ENCODE results near the gene PDZRN4. TPM values are rescaled to one million over a fixed set of nuclear protein-coding genes. Genes with fewer than 3 reads are reported as not detected.

PDZRN4 gene
- polyA plus RNA-seq, 1 donor from 2014 or later: 46.7 TPM

DNA sequence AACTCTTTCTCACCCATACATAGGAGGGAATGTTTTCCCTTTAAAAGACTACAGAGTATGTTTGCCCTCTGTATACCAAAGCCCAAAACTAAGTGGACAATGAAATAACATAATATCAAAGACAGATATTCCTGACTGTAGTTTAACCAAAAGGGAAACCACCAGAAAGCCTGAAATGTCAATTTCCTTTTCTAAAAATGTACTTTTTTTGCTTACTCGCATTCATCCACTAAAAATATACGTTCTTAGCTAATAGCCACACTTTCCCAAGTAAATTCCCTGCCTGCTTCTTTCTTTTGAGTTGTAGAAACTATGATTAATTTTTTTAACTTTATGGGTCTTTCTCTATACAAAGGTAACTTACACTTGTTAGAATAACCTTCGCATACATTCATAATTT lies 280.2 kb downstream of the PDZRN4 start:
- Histone ChIP-seq H3F3A (ENCODE audit: insufficient read depth, low read length, poor library complexity, severe bottlenecking) (no peaks in the 10 kb centered on the region), H3K9ac (ENCODE audit: low read length) (no peak overlapping the region), H3K9me2 (ENCODE audit: insufficient read depth, low read length) (no peaks in the 10 kb centered on the region), H3K27ac (ENCODE audit: low read length) (no peak overlapping the region), H3K9me3 (ENCODE audit: low read length) (no peaks in the 10 kb centered on the region), H2AFZ (ENCODE audit: low read depth, low read length) (no peak overlapping the region), H3K4me3 (ENCODE audit: low read length) (no peak overlapping the region), H3K4me2 (ENCODE audit: low read length) (no peak overlapping the region), H3K36me3 (ENCODE audit: insufficient read depth, low read length) (no peaks in the 10 kb centered on the region), H3K27me3 (ENCODE audit: insufficient read depth, low read depth, low read length) (no peaks in the 10 kb centered on the region), H4K20me1 (ENCODE audit: insufficient read depth) (no peaks in the 10 kb centered on the region), H3K79me2 (replicated peaks; ENCODE audit: insufficient read depth, low read length) (no peaks in the 10 kb centered on the region)
- TF ChIP-seq POLR2AphosphoS5 (IDR thresholded peaks at IDR 0.05) (no peak), EP300 (conservative IDR thresholded peaks at IDR 0.05; ENCODE audit: poor library complexity, severe bottlenecking) (no peak), TAF1 (IDR thresholded peaks at IDR 0.05; ENCODE audit: low read depth) (no peak), MXI1 (conservative IDR thresholded peaks at IDR 0.05; ENCODE audit: poor library complexity, severe bottlenecking) (no peak), EZH2 (IDR thresholded peaks at IDR 0.05; ENCODE audit: borderline replicate concordance, insufficient read depth, low read length, poor library complexity, severe bottlenecking) (no peak), SMC3 (conservative IDR thresholded peaks at IDR 0.05; ENCODE audit: poor library complexity) (no peak), RAD21 (conservative IDR thresholded peaks at IDR 0.05) (no peak)
- TF ChIP-seq, protein P1, sequence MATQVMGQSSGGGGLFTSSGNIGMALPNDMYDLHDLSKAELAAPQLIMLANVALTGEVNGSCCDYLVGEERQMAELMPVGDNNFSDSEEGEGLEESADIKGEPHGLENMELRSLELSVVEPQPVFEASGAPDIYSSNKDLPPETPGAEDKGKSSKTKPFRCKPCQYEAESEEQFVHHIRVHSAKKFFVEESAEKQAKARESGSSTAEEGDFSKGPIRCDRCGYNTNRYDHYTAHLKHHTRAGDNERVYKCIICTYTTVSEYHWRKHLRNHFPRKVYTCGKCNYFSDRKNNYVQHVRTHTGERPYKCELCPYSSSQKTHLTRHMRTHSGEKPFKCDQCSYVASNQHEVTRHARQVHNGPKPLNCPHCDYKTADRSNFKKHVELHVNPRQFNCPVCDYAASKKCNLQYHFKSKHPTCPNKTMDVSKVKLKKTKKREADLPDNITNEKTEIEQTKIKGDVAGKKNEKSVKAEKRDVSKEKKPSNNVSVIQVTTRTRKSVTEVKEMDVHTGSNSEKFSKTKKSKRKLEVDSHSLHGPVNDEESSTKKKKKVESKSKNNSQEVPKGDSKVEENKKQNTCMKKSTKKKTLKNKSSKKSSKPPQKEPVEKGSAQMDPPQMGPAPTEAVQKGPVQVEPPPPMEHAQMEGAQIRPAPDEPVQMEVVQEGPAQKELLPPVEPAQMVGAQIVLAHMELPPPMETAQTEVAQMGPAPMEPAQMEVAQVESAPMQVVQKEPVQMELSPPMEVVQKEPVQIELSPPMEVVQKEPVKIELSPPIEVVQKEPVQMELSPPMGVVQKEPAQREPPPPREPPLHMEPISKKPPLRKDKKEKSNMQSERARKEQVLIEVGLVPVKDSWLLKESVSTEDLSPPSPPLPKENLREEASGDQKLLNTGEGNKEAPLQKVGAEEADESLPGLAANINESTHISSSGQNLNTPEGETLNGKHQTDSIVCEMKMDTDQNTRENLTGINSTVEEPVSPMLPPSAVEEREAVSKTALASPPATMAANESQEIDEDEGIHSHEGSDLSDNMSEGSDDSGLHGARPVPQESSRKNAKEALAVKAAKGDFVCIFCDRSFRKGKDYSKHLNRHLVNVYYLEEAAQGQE (IDR thresholded peaks at IDR 0.05; ENCODE audit: borderline replicate concordance): no peak
- TF ChIP-seq, protein P2, sequence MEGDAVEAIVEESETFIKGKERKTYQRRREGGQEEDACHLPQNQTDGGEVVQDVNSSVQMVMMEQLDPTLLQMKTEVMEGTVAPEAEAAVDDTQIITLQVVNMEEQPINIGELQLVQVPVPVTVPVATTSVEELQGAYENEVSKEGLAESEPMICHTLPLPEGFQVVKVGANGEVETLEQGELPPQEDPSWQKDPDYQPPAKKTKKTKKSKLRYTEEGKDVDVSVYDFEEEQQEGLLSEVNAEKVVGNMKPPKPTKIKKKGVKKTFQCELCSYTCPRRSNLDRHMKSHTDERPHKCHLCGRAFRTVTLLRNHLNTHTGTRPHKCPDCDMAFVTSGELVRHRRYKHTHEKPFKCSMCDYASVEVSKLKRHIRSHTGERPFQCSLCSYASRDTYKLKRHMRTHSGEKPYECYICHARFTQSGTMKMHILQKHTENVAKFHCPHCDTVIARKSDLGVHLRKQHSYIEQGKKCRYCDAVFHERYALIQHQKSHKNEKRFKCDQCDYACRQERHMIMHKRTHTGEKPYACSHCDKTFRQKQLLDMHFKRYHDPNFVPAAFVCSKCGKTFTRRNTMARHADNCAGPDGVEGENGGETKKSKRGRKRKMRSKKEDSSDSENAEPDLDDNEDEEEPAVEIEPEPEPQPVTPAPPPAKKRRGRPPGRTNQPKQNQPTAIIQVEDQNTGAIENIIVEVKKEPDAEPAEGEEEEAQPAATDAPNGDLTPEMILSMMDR (IDR thresholded peaks at IDR 0.05; ENCODE audit: poor library complexity, severe bottlenecking): no peak

DNA sequence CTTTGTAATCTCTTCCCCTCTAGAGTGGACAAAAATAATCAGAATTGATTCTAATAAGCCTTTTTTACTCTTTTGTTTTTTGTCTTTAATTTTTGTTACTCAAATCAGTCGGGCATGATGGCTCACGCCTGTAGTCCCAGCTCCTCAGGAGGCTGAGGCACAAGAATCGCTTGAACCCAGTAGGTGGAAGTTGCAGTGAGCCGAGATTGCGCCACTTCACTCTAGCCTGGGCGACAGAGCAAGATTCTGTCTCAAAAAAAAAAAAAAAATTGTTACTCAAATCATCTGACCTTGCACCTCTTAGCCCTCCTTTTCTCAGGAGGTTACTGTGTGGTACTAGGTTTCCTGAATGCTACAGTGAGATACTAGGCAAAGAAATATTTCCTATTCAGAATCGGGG lies 280.6 kb downstream of the PDZRN4 start:
- Histone ChIP-seq H3K27me3 (ENCODE audit: insufficient read depth, low read depth, low read length) (no peaks in the 10 kb centered on the region), H3K9me2 (ENCODE audit: insufficient read depth, low read length) (no peaks in the 10 kb centered on the region), H2AFZ (ENCODE audit: low read depth, low read length) (no peak overlapping the region), H3K36me3 (ENCODE audit: insufficient read depth, low read length) (no peaks in the 10 kb centered on the region), H3K4me3 (ENCODE audit: low read length) (no peak overlapping the region), H4K20me1 (ENCODE audit: insufficient read depth) (no peaks in the 10 kb centered on the region), H3K27ac (ENCODE audit: low read length) (no peak overlapping the region), H3K4me2 (ENCODE audit: low read length) (no peak overlapping the region), H3K9ac (ENCODE audit: low read length) (no peak overlapping the region), H3K79me2 (replicated peaks; ENCODE audit: insufficient read depth, low read length) (no peaks in the 10 kb centered on the region), H3K9me3 (ENCODE audit: low read length) (no peaks in the 10 kb centered on the region), H3F3A (ENCODE audit: insufficient read depth, low read length, poor library complexity, severe bottlenecking) (no peaks in the 10 kb centered on the region)
- TF ChIP-seq RAD21 (conservative IDR thresholded peaks at IDR 0.05): no peak

DNA sequence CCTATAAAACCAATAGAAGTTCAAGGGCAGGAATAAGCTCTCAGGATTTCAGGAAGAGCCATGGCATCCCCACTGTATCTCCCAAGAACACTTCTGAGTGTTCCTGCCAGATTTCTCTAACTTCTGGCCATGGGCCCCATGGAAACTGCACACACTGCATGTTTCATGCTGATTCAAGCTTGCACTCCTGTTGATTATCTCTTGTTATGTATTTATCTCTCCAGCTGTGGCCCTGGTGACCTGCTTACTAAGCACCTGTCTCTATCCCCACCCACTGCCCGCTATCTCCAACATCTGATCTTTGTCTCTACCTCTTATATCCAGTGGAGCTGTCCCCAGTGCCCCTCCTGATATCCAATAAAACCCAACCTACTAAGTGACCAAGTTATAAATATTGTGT lies 285.3 kb downstream of the PDZRN4 start:
- no peak overlapping the region for H3K4me3 ChIP-seq (ENCODE audit: low read length)
- TF ChIP-seq, protein P1 (IDR thresholded peaks at IDR 0.05; ENCODE audit: borderline replicate concordance): no peak
- TF ChIP-seq EZH2 (IDR thresholded peaks at IDR 0.05; ENCODE audit: borderline replicate concordance, insufficient read depth, low read length, poor library complexity, severe bottlenecking): no peak
- TF ChIP-seq RAD21 (conservative IDR thresholded peaks at IDR 0.05): no peak
- TF ChIP-seq, protein P2 (IDR thresholded peaks at IDR 0.05; ENCODE audit: poor library complexity, severe bottlenecking): no peak
- TF ChIP-seq SMC3 (conservative IDR thresholded peaks at IDR 0.05; ENCODE audit: poor library complexity): no peak
- no peak for TF ChIP-seq TAF1 (IDR thresholded peaks at IDR 0.05; ENCODE audit: low read depth)
- no peak for TF ChIP-seq EP300 (conservative IDR thresholded peaks at IDR 0.05; ENCODE audit: poor library complexity, severe bottlenecking)
- no peak for TF ChIP-seq POLR2AphosphoS5 (IDR thresholded peaks at IDR 0.05)
- no peak for TF ChIP-seq MXI1 (conservative IDR thresholded peaks at IDR 0.05; ENCODE audit: poor library complexity, severe bottlenecking)
- H2AFZ ChIP-seq (ENCODE audit: low read depth, low read length): no peak overlapping the region

More for the DNA sequence above, 285.3 kb downstream of the PDZRN4 start:
- no peaks in the 10 kb centered on the region for H3K9me2 ChIP-seq (ENCODE audit: insufficient read depth, low read length)
- no peaks in the 10 kb centered on the region for H3K9me3 ChIP-seq (ENCODE audit: low read length)
- no peaks in the 10 kb centered on the region for H4K20me1 ChIP-seq (ENCODE audit: insufficient read depth)
- no peaks in the 10 kb centered on the region for H3K36me3 ChIP-seq (ENCODE audit: insufficient read depth, low read length)
- H3K9ac ChIP-seq (ENCODE audit: low read length): no peak overlapping the region
- H3F3A ChIP-seq (ENCODE audit: insufficient read depth, low read length, poor library complexity, severe bottlenecking): no peaks in the 10 kb centered on the region
- H3K4me2 ChIP-seq (ENCODE audit: low read length): no peak overlapping the region
- no peaks in the 10 kb centered on the region for H3K79me2 ChIP-seq (replicated peaks; ENCODE audit: insufficient read depth, low read length)
- no peaks in the 10 kb centered on the region for H3K27me3 ChIP-seq (ENCODE audit: insufficient read depth, low read depth, low read length)
- H3K27ac ChIP-seq (ENCODE audit: low read length): no peak overlapping the region
